Pulmonary artery endothelial cell (primary cell): Measurements from ENCODE around the gene ZNF225. TPM values are rescaled to one million over a fixed set of nuclear protein-coding genes. Genes with fewer than 3 reads are reported as not detected.
"Not testable (repeated sequence)": the region's sequence is repeated elsewhere in the genome, so short reads cannot be mapped to it uniquely, and the experiment has no call there.

Experiments
- DNase-seq: peaks from one replicate; pipeline ENCODE4 v3.0.0-alpha.2; 2011; ENCODE audit warnings: low read depth, low spot score
- total RNA-seq: library from RNA; depleted of rRNA; stranded (reverse); fragments of >200 nt; gene quantifications from 2 replicates; pipeline ENCODE4 v1.2.3, GENCODE V29; 2014

Gene ZNF225
- total RNA-seq, 1 donor from 2014 or later = 4.5 TPM

DNA sequence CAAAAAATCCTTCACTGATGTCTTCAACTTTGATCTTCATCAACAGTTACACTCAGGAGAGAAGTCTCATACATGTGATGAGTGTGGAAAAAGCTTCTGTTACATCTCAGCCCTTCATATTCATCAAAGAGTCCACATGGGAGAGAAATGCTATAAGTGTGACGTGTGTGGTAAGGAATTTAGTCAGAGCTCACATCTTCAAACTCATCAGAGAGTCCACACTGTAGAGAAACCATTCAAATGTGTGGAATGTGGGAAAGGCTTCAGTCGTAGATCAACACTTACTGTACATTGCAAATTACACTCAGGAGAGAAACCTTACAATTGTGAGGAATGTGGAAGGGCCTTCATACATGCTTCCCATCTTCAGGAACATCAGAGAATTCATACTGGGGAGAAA lies 43.3 kb downstream of the ZNF225 start:
- DNase-seq = no peak

DNA sequence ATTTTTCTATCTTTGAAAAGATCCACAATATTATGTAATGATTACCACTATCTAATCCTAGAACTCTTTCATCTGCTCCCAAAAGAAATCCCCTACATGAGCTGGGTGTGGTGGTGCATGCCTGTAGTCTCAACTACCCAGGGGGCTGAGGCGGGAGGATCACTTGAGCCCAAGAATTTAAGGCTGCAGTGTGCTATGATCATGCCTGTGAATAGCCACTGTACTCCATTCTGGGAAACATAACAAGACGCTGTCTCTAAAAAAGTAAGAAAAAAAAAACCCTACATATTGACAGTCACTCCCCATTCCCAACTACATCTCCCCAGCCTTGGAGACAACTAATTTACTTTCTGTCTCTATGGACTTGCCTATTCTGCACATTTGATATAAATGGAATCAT lies 50.6 kb downstream of the ZNF225 start:
- DNase-seq = no peak

DNA sequence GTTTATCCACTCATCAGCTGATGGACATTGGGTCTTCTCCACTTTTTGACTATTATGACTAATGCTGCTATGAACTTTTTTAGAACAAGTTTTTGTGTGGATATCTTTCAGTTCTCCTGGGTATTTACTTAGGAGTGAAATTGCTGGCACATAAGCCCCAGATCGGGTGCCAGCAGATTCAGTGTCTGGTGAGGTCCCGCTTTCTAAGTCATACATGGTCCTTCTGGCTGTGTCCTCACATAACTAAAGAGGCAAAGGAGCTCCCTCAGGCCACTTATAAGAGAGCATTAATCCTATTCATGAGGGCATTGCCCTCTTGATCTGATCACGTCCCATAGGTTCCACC lies 51.1 kb downstream of the ZNF225 start:
- DNase-seq = no peak

DNA sequence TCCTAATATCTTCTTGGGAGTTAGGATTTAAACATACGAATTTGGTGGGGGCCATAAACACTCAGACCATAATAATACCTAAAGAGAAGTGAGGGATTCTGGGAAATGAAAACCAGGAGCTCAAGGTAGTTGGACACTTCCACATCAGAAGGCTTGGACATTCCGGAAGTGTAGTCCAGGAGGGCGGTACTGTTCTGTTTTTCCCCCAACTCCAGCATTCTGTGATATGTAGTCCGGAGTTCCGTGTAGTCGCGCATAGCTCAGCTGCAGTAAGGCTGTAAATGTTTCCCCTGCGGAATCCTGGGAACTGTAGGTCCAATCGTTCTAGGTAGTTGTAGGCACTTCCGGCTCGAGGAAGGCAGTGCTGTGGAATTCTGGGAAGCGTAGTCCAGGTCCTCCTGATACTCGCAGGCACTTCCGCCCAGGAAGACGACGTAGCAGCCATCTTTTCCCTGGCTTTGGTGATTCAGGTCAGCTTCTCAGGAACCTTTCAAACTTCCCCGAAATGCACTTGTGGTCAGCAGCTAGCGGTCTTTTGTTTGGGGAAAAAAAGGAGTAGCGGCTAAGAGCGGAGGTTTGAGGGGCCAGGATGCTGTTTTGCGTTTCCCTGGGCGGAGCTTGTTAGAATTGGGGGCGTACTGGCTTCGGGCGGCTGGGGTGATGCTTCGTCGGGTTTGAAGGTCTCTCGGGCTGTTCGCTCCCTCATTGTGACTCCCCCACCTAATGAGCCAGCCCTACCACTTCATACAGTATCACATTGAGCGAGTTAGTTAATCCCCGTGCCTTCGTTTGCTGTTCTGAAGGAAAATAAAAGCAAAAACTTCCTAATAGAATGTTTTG lies 51.7 kb downstream of the ZNF225 start, which contains the start of gene ZNF226:
ZNF226 (plus strand) TSS at position 428 of the 840 bp plus-strand sequence. CDS start 4,981 bp downstream, outside the sequence.
- DNase-seq = peak; percentile 98

DNA sequence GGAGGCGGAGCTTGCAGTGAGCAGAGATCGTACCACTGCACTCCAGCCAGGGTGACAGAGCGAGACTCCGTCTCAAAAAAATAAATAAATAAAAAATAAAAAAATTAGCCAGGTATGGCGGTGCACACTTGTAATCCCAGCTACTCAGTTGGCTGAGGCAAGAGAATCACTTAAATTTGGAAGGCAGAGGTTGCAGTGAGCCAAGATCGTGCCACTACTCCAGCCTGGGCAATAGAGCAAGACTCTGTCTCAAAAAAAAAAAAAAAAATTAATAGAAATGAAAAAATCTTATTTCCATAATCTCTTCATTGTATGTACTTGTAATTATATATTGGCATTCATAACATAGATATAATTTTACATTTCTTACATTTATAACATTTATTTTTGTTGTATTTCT lies 57.5 kb downstream of the ZNF225 start:
- DNase-seq = not testable (repeated sequence)

DNA sequence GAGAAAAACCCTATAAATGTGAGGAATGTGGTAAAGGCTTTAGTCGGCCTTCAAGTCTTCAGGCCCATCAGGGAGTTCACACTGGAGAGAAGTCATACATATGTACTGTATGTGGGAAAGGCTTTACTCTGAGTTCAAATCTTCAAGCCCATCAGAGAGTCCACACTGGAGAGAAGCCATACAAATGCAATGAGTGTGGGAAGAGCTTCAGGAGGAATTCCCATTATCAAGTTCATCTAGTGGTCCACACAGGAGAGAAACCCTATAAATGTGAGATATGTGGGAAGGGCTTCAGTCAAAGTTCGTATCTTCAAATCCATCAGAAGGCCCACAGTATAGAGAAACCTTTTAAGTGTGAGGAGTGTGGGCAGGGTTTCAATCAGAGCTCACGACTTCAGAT lies 63.4 kb downstream of the ZNF225 start:
- no peak for DNase-seq

DNA sequence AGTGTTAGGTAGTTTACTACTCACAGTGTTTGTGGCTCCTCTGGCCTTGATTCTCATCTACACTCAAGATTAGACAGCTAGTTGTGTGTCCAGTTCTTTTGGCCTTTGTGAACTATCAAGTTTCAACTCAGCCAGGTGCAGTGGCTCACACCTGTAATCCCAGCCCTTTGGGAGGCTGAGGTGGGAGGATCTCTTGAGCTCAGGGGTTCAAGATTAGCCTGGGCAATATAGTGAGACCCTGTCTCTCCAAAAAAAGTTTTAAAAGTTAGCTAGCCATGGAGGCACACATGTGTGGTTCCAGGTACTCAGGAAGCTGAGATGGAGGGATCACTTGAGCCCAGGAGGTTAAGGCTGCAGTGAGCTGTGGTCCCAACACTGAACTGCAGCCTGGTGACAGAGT lies 67.8 kb downstream of the ZNF225 start:
- no peak for DNase-seq

DNA sequence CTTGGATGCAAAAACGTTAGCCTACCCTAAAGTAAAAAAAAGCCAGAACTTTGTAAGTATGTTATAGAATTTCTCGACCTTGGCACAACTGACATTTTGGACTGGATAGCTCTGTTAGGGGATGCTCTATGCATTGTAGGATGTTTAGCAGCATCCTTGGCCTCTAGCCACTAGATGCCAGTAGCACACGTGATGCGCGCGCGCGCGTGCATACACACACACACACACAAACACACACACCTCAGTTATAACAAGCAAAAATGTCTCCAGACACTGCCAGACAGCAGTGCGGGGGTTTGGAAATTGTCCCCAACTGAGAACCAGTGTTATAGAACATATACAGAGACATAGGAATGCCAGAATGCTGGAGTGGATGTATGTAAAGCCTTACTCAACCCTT lies 68.9 kb downstream of the ZNF225 start:
- no peak for DNase-seq

Other genes starting within 250 kb of the ZNF225 start
- gene ZNF404, start 229.4 kb upstream of the ZNF225 start, total RNA-seq = 0.86 and 2.0 TPM in 2 replicates
- 18.5 and 20.7 TPM in 2 replicates for gene ZNF45, start 178.1 kb upstream of the ZNF225 start, total RNA-seq
- gene ZNF221, start 162.2 kb upstream of the ZNF225 start, total RNA-seq = 3.6 and 7.7 TPM in 2 replicates
- gene ZNF155, start 129.2 kb upstream of the ZNF225 start, total RNA-seq = 5.3 and 7.6 TPM in 2 replicates
- gene ZNF230, start 110.4 kb upstream of the ZNF225 start, total RNA-seq = 2.4 and 4.3 TPM in 2 replicates
- 4.7 and 6.7 TPM in 2 replicates for gene ZNF222, start 88.0 kb upstream of the ZNF225 start, total RNA-seq
- 3.7 and 6.1 TPM in 2 replicates for gene ZNF223, start 61.4 kb upstream of the ZNF225 start, total RNA-seq
- 2.6 and 3.9 TPM in 2 replicates for gene ZNF284, start 41.2 kb upstream of the ZNF225 start, total RNA-seq
- 21.1 and 27.8 TPM in 2 replicates for gene ZNF224, start 19.0 kb upstream of the ZNF225 start, total RNA-seq
- gene ZNF234, start 28.2 kb downstream of the ZNF225 start, total RNA-seq = 8.3 and 13.3 TPM in 2 replicates
- 14.4 and 17.2 TPM in 2 replicates for gene ZNF226, start 51.7 kb downstream of the ZNF225 start, total RNA-seq
- gene ZNF227, start 99.1 kb downstream of the ZNF225 start, total RNA-seq = 20.2 and 27.7 TPM in 2 replicates
- gene ZNF233, start 146.5 kb downstream of the ZNF225 start, total RNA-seq = 1.5 and 3.2 TPM in 2 replicates
- gene ZNF235, start 191.6 kb downstream of the ZNF225 start, total RNA-seq = 3.2 and 3.9 TPM in 2 replicates
- gene ZNF112, start 243.3 kb downstream of the ZNF225 start, total RNA-seq = 6.7 and 9.1 TPM in 2 replicates